K562 (cell line): ENCODE data around the gene LIMS3.
"Not testable (repeated sequence)": the region's sequence is repeated elsewhere in the genome, so short reads cannot be mapped to it uniquely, and the experiment has no call there.

Experiments used
- ARNT ChIP-seq, 2 experiments: fragments of 450-650 bp; IDR thresholded peaks; 2 replicates each; pipeline ENCODE4 v1.6.1; 2016; ENCODE audit warnings: mild to moderate bottlenecking in 1 of 2
- CCAR2 ChIP-seq: fragments of 200-400 bp; formaldehyde crosslinking; IDR thresholded peaks from 2 replicates; pipeline ENCODE4 v1.6.1; 2017; ENCODE audit warnings: mild to moderate bottlenecking, low read depth, low read length
- CTCF ChIP-seq, 3 experiments: IDR thresholded peaks in 2 of 3; conservative IDR thresholded peaks in 1 of 3; 2 replicates each; pipeline ENCODE4 v1.5.1; 2011 to 2012; ENCODE audit warnings: low read length in 3 of 3, mild to moderate bottlenecking in 3 of 3, control low read depth in 2 of 3, improper control_type of control experiment in 1 of 3, inconsistent platforms in 1 of 3, low read depth in 1 of 3, mixed read lengths in 1 of 3, moderate library complexity in 1 of 3; ENCODE audit not compliant: insufficient read depth in 2 of 3
- EZH2 ChIP-seq: IDR thresholded peaks from 2 replicates; pipeline ENCODE4 v1.6.1; 2012; ENCODE audit warnings: low read depth, mild to moderate bottlenecking, inconsistent platforms, low read length, borderline replicate concordance
- JUN ChIP-seq, 2 experiments: sonication (generic) in 1 of 2; formaldehyde crosslinking in 1 of 2; IDR thresholded peaks; 2 replicates each; pipeline versions ENCODE4 v1.6.1 to v1.8.0; 2012 to 2022; ENCODE audit warnings: borderline replicate concordance in 2 of 2, mild to moderate bottlenecking in 2 of 2, improper control_type of control experiment in 1 of 2, low read depth in 1 of 2, low read length in 1 of 2, missing genetic modification reagents in 1 of 2
- JUND ChIP-seq, 2 experiments: IDR thresholded peaks; 2 replicates in 1 of 2; 3 replicates in 1 of 2; pipeline ENCODE4 v1.6.1; 2011; ENCODE audit warnings: borderline replicate concordance in 2 of 2, low read depth in 2 of 2, low read length in 2 of 2, improper control_type of control experiment in 1 of 2, missing biosample characterization in 1 of 2, missing genetic modification characterization in 1 of 2, missing genetic modification reagents in 1 of 2
- NR3C1 ChIP-seq: sonication (generic); formaldehyde crosslinking; IDR thresholded peaks from 2 replicates; pipeline ENCODE4 v1.8.1; 2022; ENCODE audit warnings: missing genetic modification reagents
- REST ChIP-seq, 2 experiments: fragments of 450-650 bp; formaldehyde crosslinking in 1 of 2; IDR thresholded peaks; 2 replicates each; pipeline versions ENCODE4 v1.4.0 to v1.6.1; 2014 to 2020; ENCODE audit warnings: mild to moderate bottlenecking in 2 of 2, borderline replicate concordance in 1 of 2, low read depth in 1 of 2
- U2AF1 ChIP-seq: fragments of 200-400 bp; formaldehyde crosslinking; optimal IDR thresholded peaks from 2 replicates; pipeline ENCODE3; 2017; ENCODE audit warnings: mild to moderate bottlenecking, low read depth, low read length, moderate library complexity
- ZNF133 ChIP-seq: fragments of 250-450 bp; sonication (Bioruptor Pico); IDR thresholded peaks from 2 replicates; pipeline ENCODE4 v1.4.0; 2020; ENCODE audit warnings: mild to moderate bottlenecking
- ZNF395 ChIP-seq: fragments of 200-800 bp; sonication (Bioruptor generic); IDR thresholded peaks from 2 replicates; pipeline ENCODE4 v1.6.1; 2017; ENCODE audit warnings: missing genetic modification characterization, missing compliant biosample characterization

GRCh38 chr2:109950146-109950843 is 51.8 kb downstream of the LIMS3 start:
- TF ChIP-seq CTCF (IDR thresholded peaks at IDR 0.05 in 2 of 3, conservative IDR thresholded peaks at IDR 0.05 in 1 of 3; ENCODE audit: insufficient read depth in 2 of 3, low read depth in 1 of 3, low read length in 3 of 3); REST (IDR thresholded peaks at IDR 0.05; ENCODE audit: borderline replicate concordance); REST (CRISPR knock-in tag; IDR thresholded peaks at IDR 0.05; ENCODE audit: low read depth); ZNF395; CCAR2; EZH2; JUND (IDR thresholded peaks at IDR 0.05; ENCODE audit: borderline replicate concordance, low read depth, low read length); JUND (tag; IDR thresholded peaks at IDR 0.05; ENCODE audit: borderline replicate concordance, low read depth, low read length); ARNT (IDR thresholded peaks at IDR 0.05); ZNF133 (CRISPR knock-in tag); U2AF1; JUN (IDR thresholded peaks at IDR 0.05; ENCODE audit: borderline replicate concordance, low read depth, low read length); JUN (CRISPR knock-in tag; IDR thresholded peaks at IDR 0.05; ENCODE audit: borderline replicate concordance); NR3C1 (CRISPR knock-in tag): not testable (repeated sequence)
